Measurements from ENCODE around the gene GPS2.

DNA sequence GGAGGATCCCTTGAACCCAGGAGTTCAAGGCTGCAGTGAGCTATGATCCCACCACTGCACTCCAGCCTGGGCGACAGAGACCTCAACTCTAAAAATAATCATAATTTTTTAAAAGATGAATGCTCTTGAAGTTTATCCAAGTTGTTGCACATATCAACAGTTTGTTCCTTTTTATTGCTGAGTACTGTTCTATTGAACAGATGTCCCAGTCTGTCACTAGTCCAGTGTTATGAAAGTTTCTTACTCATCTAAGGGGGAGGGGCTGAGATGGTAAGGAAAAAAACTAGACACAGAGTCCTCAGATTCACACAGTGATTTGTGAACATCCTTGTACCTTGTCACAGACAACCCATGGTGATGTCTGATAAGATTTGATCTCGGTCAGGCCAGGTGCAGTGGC, 25.0 kb upstream of the GPS2 start:
- TF ChIP-seq CTCF (IDR thresholded peaks at IDR 0.05; ENCODE audit: low read depth, low read length, poor library complexity, severe bottlenecking), result no peak
- no peak for TF ChIP-seq EZH2phosphoT487 (IDR thresholded peaks at IDR 0.05; ENCODE audit: borderline replicate concordance, low read length)
